Measurements from ENCODE around the gene ZFHX3. TPM values are rescaled to one million over a fixed set of nuclear protein-coding genes. Genes with fewer than 3 reads are reported as not detected.

ZFHX3 gene
- total RNA-seq, 6 experiments from 2014 or later, result 14.5 to 25.8 (median 15.8) TPM

GRCh38 chr16:72833482-72833881, 214.4 kb downstream of the ZFHX3 start:
- Mint-ChIP-seq H3K27ac (peak overlapping the region; percentile 30; the same call in 1 of the 2 replicates), H3K27me3 (ENCODE audit: insufficient read depth) (peaks cover 2% of the 10 kb centered on the region), H3K4me3 (no peak overlapping the region), H3K36me3 (ENCODE audit: low read depth) (peaks cover 19% of the 10 kb centered on the region; the same call in 1 of the 2 replicates), H3K4me1 (ENCODE audit: low read depth) (peaks cover 33% of the 10 kb centered on the region), H3K9me3 (no peaks in the 10 kb centered on the region)
- no peak for DNase-seq
- TF ChIP-seq, protein P1, sequence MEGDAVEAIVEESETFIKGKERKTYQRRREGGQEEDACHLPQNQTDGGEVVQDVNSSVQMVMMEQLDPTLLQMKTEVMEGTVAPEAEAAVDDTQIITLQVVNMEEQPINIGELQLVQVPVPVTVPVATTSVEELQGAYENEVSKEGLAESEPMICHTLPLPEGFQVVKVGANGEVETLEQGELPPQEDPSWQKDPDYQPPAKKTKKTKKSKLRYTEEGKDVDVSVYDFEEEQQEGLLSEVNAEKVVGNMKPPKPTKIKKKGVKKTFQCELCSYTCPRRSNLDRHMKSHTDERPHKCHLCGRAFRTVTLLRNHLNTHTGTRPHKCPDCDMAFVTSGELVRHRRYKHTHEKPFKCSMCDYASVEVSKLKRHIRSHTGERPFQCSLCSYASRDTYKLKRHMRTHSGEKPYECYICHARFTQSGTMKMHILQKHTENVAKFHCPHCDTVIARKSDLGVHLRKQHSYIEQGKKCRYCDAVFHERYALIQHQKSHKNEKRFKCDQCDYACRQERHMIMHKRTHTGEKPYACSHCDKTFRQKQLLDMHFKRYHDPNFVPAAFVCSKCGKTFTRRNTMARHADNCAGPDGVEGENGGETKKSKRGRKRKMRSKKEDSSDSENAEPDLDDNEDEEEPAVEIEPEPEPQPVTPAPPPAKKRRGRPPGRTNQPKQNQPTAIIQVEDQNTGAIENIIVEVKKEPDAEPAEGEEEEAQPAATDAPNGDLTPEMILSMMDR (IDR thresholded peaks at IDR 0.05), result no peak

- Mint-ChIP-seq H3K4me1 (ENCODE audit: low read depth) (peaks cover 33% of the 10 kb centered on the region), H3K4me3 (no peak overlapping the region), H3K9me3 (no peaks in the 10 kb centered on the region), H3K27me3 (ENCODE audit: insufficient read depth) (peaks cover 2% of the 10 kb centered on the region), H3K27ac (peak overlapping the region; percentile 30), H3K36me3 (ENCODE audit: low read depth) (peaks cover 19% of the 10 kb centered on the region; the same call in 1 of the 2 replicates)
- TF ChIP-seq, protein P1 (IDR thresholded peaks at IDR 0.05), result peak; percentile 99
- peak; percentile 63 for DNase-seq
Measured at GRCh38 chr16:72832621-72833248, 215.2 kb downstream of the ZFHX3 start.

- H3K27me3 Mint-ChIP-seq (ENCODE audit: insufficient read depth), result peaks cover 2% of the 10 kb centered on the region
- H3K9me3 Mint-ChIP-seq, result no peaks in the 10 kb centered on the region
- DNase-seq, result no peak
- H3K36me3 Mint-ChIP-seq (ENCODE audit: low read depth), result peaks cover 4% of the 10 kb centered on the region; the same call in 1 of the 2 replicates
- H3K4me3 Mint-ChIP-seq, result no peak overlapping the region
- peaks cover 33% of the 10 kb centered on the region for H3K4me1 Mint-ChIP-seq (ENCODE audit: low read depth)
- TF ChIP-seq, protein P1 (IDR thresholded peaks at IDR 0.05), result no peak
- H3K27ac Mint-ChIP-seq, result no peak overlapping the region
Measured at GRCh38 chr16:72829846-72830775, 217.8 kb downstream of the ZFHX3 start.

- Mint-ChIP-seq H3K4me1 (ENCODE audit: low read depth) (peaks cover 15% of the 10 kb centered on the region), H3K9me3 (no peaks in the 10 kb centered on the region), H3K36me3 (ENCODE audit: low read depth) (peaks cover 9% of the 10 kb centered on the region), H3K4me3 (no peak overlapping the region), H3K27ac (no peak overlapping the region), H3K27me3 (ENCODE audit: insufficient read depth) (peaks cover 4% of the 10 kb centered on the region)
- TF ChIP-seq, protein P1 (IDR thresholded peaks at IDR 0.05), result no peak
- no peak for DNase-seq
Measured at GRCh38 chr16:72827866-72828265, 220.1 kb downstream of the ZFHX3 start.

GRCh38 chr16:72825912-72826621, 221.9 kb downstream of the ZFHX3 start:
- H3K9me3 Mint-ChIP-seq, result no peaks in the 10 kb centered on the region
- no peak overlapping the region for H3K27ac Mint-ChIP-seq
- TF ChIP-seq, protein P1 (IDR thresholded peaks at IDR 0.05), result no peak
- H3K27me3 Mint-ChIP-seq (ENCODE audit: insufficient read depth), result peaks cover 4% of the 10 kb centered on the region
- H3K4me1 Mint-ChIP-seq (ENCODE audit: low read depth), result peaks cover 18% of the 10 kb centered on the region
- no peak overlapping the region for H3K4me3 Mint-ChIP-seq
- H3K36me3 Mint-ChIP-seq (ENCODE audit: low read depth), result peaks cover 12% of the 10 kb centered on the region
- no peak for DNase-seq

All from HFFc6 (cell line).